HEK293 (cell line): Measurements from ENCODE around the gene DUSP1.

Experiments
- CTCF ChIA-PET: fragments of 350-600 bp; formaldehyde crosslinking; extraction: SDS; loops from one replicate; lab custom pipeline; 2021; ENCODE audit warnings: antibody characterized with exemption; lab: Yijun Ruan, JAX
- POLR2A ChIA-PET: fragments of 300-600 bp; formaldehyde crosslinking; extraction: SDS; loops from one replicate; lab custom pipeline; 2020; ENCODE audit warnings: antibody characterized with exemption, inconsistent platforms; lab: Yijun Ruan, JAX
- H3K27ac ChIP-seq: fragments of 200-500 bp; sonication (Bioruptor generic); 2 replicates; pipeline ENCODE4 v1.5.1; 2014; ENCODE audit warnings: low read depth, low read length, control low read depth, inconsistent platforms; ENCODE audit errors: extremely low read depth
- H3K36me3 ChIP-seq, 2 experiments: fragments of 200-500 bp in 1 of 2; sonication (Bioruptor generic) in 1 of 2; 1 replicate in 1 of 2; 2 replicates in 1 of 2; pipeline ENCODE4 v1.5.1; 2014 to 2017; ENCODE audit warnings: inconsistent platforms in 2 of 2, low read length in 2 of 2; ENCODE audit not compliant: control insufficient read depth in 2 of 2, insufficient read depth in 1 of 2
- H3K4me1 ChIP-seq: fragments of 200-500 bp; sonication (Bioruptor generic); 2 replicates; pipeline ENCODE4 v1.5.1; 2014; ENCODE audit warnings: mild to moderate bottlenecking, low read length, inconsistent platforms; ENCODE audit not compliant: control insufficient read depth, insufficient read depth
- H3K4me3 ChIP-seq: 2 replicates; pipeline ENCODE4 v1.5.1; 2011; ENCODE audit warnings: low read depth, mild to moderate bottlenecking, control low read depth, low read length, moderate library complexity
- H3K9me3 ChIP-seq: fragments of 200-500 bp; sonication (Bioruptor generic); 2 replicates; pipeline ENCODE4 v1.5.1; 2014; ENCODE audit warnings: low read depth, low read length, inconsistent platforms; ENCODE audit not compliant: control insufficient read depth, insufficient read depth
- EGR2 ChIP-seq: fragments of 450-650 bp; formaldehyde crosslinking; IDR thresholded peaks from 2 replicates; pipeline ENCODE4 v1.5.1; 2016; ENCODE audit warnings: low read depth, missing biosample characterization, missing genetic modification characterization
- IKZF3 ChIP-seq: fragments of 450-650 bp; IDR thresholded peaks from 2 replicates; pipeline ENCODE4 v1.5.0; 2018; ENCODE audit warnings: missing biosample characterization, mild to moderate bottlenecking, missing genetic modification characterization, moderate library complexity
- KLF7 ChIP-seq: fragments of 450-650 bp; formaldehyde crosslinking; IDR thresholded peaks from 2 replicates; pipeline ENCODE4 v1.5.1; 2016; ENCODE audit warnings: missing biosample characterization, missing genetic modification characterization, borderline replicate concordance
- PRDM1 ChIP-seq: fragments of 450-650 bp; formaldehyde crosslinking; IDR thresholded peaks from 2 replicates; pipeline ENCODE4; 2016; ENCODE audit warnings: missing biosample characterization, missing genetic modification characterization
- TRIM28 ChIP-seq: IDR thresholded peaks from 2 replicates; pipeline ENCODE4 v1.6.1; 2011; ENCODE audit warnings: low read length, control low read depth, borderline replicate concordance
- ZBTB1 ChIP-seq: fragments of 450-650 bp; formaldehyde crosslinking; IDR thresholded peaks from 2 replicates; pipeline ENCODE4 v1.5.1; 2016; ENCODE audit warnings: missing biosample characterization, missing genetic modification characterization
- ZFHX2 ChIP-seq: fragments of 450-650 bp; formaldehyde crosslinking; conservative IDR thresholded peaks from 2 replicates; pipeline ENCODE4 v1.5.1; 2016; ENCODE audit warnings: missing biosample characterization, missing genetic modification characterization
- ZNF2 ChIP-seq: fragments of 450-650 bp; formaldehyde crosslinking; IDR thresholded peaks from 2 replicates; pipeline ENCODE4 v1.5.1; 2016; ENCODE audit warnings: missing biosample characterization, missing genetic modification characterization
- ZNF221 ChIP-seq: fragments of 450-650 bp; formaldehyde crosslinking; IDR thresholded peaks from 2 replicates; pipeline ENCODE4 v1.5.1; 2017; ENCODE audit warnings: missing biosample characterization, missing genetic modification characterization, borderline replicate concordance
- ZNF239 ChIP-seq: fragments of 450-650 bp; formaldehyde crosslinking; IDR thresholded peaks from 2 replicates; pipeline ENCODE4 v1.5.1; 2016; ENCODE audit warnings: missing biosample characterization, missing genetic modification characterization
- ZNF626 ChIP-seq: fragments of 450-650 bp; sonication (Bioruptor Pico); formaldehyde crosslinking; IDR thresholded peaks from 2 replicates; pipeline ENCODE4 v1.5.1; 2018; ENCODE audit warnings: missing biosample characterization, missing genetic modification characterization, inconsistent platforms
- ZNF768 ChIP-seq: fragments of 450-650 bp; formaldehyde crosslinking; IDR thresholded peaks from 2 replicates; pipeline ENCODE4 v1.5.1; 2018; ENCODE audit warnings: missing biosample characterization, mild to moderate bottlenecking, missing genetic modification characterization
- TF ChIP-seq, protein P1 (sequence below): fragments of 450-650 bp; formaldehyde crosslinking; IDR thresholded peaks from 2 replicates; pipeline ENCODE4 v1.5.1; 2016; ENCODE audit warnings: missing biosample characterization, missing genetic modification characterization
- TF ChIP-seq, protein P2 (sequence below): fragments of 450-650 bp; formaldehyde crosslinking; IDR thresholded peaks from 2 replicates; pipeline ENCODE4 v1.5.1; 2016; ENCODE audit warnings: missing biosample characterization, missing genetic modification characterization
- TF ChIP-seq, protein P3 (sequence below): fragments of 450-650 bp; formaldehyde crosslinking; IDR thresholded peaks from 2 replicates; pipeline ENCODE4 v1.5.1; 2016; ENCODE audit warnings: missing biosample characterization, missing genetic modification characterization

Gene DUSP1

DNA sequence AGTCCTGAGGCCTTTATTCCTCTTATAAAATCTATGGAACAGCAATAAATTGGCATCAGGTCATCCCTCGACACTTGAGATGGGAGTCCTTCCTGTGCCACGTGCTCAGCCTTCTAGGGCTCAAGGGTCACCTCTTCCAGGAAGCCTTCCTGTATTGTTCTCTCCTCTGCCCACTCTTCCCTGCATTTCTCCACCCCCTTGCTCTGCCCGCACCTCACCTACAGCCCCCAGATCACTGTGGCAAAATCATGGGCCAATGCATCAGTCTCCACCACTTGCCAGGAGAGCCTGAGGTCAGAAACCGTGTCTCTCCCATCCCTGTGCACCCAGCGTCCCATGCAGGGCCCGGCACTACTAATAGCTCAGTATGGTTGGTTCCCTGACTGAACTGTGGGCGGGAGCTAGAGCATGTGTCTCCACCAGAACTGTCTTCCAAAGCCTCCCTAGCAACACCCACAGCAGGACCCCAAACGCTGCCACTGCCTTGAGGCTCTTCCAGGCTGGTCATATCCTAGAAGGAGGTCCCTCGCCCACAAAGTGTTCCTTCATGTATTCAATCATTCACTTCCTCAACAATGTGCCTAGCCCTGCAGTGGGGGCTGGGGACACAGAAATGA, 13.5 kb downstream of the DUSP1 start:
- 0 out of 2 replicates have a peak, but pooled peaks have one; percentile 12 for TF ChIP-seq EGR2 (tag by site-specific recombination)
- TF ChIP-seq ZNF221 (tag by site-specific recombination) = no peak
- TF ChIP-seq ZFHX2 (tag by site-specific recombination) = peak; percentile 41
- TF ChIP-seq PRDM1 (tag by site-specific recombination) = no peak
- TF ChIP-seq ZNF2 (tag by site-specific recombination) = no peak
- H3K4me1 ChIP-seq = no peaks in the 10 kb centered on the region
- H3K27ac ChIP-seq = no peak overlapping the region
- no peaks in the 10 kb centered on the region for H3K9me3 ChIP-seq
- H3K36me3 ChIP-seq = no peaks in the 10 kb centered on the region
- CTCF ChIA-PET = interaction anchor here (1.0 to 2.1 kb wide), 3 partner anchors 14 to 175 kb away, joined by 4 to 6 read pairs (median 5); no protein-coding TSS in a partner anchor
- no peak overlapping the region for H3K4me3 ChIP-seq
- POLR2A ChIA-PET = interaction anchor here (1.1 kb wide), 1 partner anchor 13 kb away, joined by 11 read pairs; the partner anchor contains the start of gene DUSP1

DNA sequence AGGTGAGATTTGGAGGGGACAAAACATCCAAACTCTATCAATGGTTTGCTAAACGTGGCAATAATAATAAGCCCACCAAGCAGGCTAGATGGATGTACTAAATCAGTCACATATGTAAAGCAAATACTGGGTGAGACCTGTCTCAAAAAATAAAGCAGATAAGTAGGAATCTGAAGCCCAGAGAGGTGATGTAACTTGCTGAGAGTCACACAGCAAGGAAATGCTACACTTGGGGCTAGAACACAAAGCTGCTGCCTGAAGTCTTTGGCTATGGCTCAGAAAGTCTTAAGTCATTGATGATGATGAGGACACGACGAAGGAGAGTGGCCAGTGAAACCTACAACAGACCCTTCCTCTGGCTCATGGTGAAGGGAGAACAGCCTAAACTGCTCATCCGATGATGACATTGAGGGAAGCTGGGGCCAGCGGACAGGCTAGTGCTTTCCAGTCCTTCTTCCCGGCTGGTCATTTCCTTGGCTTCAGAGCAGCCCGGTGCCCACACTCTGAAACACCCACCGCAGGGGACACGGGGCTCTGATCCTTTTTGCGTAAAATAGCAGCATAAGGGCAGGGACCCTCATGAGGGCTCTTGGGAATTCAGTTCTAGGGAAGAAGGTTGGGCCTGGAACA, 14.1 kb downstream of the DUSP1 start:
- H3K9me3 ChIP-seq = no peaks in the 10 kb centered on the region
- no peaks in the 10 kb centered on the region for H3K36me3 ChIP-seq
- H3K27ac ChIP-seq = no peak overlapping the region
- H3K4me3 ChIP-seq = no peak overlapping the region
- CTCF ChIA-PET = interaction anchor here (0.6 to 1.0 kb wide), 2 partner anchors 10 to 45 kb away, joined by 4 to 7 read pairs; no protein-coding TSS in a partner anchor
- no peaks in the 10 kb centered on the region for H3K4me1 ChIP-seq
- POLR2A ChIA-PET = no interaction called here
- TF ChIP-seq ZNF768 (tag by site-specific recombination) (0 out of 2 replicates have a peak, but pooled peaks have one; percentile 35), ZNF221 (tag by site-specific recombination) (no peak)

DNA sequence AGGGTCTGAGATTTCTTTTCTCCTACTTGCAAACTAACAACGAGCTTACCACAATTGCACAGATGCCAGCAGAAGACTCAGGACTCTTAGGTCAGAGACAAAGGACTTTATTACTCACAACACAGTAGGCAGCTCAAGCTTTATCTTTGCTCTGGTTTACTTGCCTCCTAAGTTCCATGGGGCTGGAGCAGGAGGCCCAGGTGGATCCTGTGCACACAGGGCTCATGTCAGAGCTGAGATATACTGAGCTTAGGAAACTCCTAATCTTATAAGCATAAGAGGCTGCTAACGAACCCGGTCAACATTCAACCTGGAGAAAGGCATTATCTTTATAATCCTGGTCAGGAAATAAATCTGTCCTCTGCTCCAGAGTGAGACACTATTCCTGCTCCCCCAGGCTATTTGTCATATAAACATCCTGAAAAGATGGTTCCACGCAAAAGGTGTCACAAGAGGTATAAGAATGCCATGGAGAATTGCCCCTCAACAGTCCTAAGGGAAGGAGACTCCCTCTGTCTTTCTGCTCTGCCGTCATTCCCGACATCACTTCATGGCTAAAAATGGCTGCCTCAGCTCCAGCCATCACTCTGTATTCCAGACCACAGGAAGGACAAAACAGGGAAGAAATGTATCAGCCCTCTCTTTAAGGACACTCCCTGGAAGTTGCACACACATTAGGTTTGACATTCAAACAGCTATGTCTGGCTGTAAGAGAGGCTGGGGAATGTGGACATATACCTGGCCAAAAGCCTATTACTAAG, 16.2 kb downstream of the DUSP1 start:
- POLR2A ChIA-PET = interaction anchor here (1.2 to 1.6 kb wide), 2 partner anchors 10 to 17 kb away, joined by 6 to 7 read pairs; partner anchors contain the start of gene DUSP1
- CTCF ChIA-PET = interaction anchor here (0.6 to 1.0 kb wide), 4 partner anchors 9 to 527 kb away, joined by 3 to 4 read pairs (median 3); no protein-coding TSS in a partner anchor
- H3K4me1 ChIP-seq = no peaks in the 10 kb centered on the region
- peak; percentile 77; the same call in 1 of the 2 replicates for TF ChIP-seq TRIM28
- TF ChIP-seq, protein P1, sequence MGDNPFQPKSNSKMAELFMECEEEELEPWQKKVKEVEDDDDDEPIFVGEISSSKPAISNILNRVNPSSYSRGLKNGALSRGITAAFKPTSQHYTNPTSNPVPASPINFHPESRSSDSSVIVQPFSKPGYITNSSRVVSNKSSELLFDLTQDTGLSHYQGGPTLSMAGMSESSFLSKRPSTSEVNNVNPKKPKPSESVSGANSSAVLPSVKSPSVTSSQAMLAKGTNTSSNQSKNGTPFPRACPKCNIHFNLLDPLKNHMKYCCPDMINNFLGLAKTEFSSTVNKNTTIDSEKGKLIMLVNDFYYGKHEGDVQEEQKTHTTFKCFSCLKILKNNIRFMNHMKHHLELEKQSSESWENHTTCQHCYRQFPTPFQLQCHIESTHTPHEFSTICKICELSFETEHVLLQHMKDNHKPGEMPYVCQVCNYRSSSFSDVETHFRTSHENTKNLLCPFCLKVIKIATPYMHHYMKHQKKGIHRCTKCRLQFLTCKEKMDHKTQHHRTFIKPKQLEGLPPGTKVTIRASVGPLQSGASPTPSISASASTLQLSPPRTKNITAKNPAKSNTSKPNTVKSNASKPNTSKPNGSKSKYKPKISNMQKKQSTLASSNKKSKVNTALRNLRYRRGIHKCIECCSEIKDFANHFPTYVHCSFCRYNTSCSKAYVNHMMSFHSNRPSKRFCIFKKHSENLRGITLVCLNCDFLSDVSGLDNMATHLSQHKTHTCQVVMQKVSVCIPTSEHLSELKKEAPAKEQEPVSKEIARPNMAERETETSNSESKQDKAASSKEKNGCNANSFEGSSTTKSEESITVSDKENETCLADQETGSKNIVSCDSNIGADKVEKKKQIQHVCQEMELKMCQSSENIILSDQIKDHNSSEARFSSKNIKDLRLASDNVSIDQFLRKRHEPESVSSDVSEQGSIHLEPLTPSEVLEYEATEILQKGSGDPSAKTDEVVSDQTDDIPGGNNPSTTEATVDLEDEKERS (tag by site-specific recombination) = 0 out of 2 replicates have a peak, but pooled peaks have one; percentile 36
- TF ChIP-seq, protein P2, sequence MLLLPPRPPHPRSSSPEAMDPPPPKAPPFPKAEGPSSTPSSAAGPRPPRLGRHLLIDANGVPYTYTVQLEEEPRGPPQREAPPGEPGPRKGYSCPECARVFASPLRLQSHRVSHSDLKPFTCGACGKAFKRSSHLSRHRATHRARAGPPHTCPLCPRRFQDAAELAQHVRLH (tag by site-specific recombination) = no peak
- no peak overlapping the region for H3K4me3 ChIP-seq
- H3K36me3 ChIP-seq = no peaks in the 10 kb centered on the region
- H3K27ac ChIP-seq = no peak overlapping the region
- no peaks in the 10 kb centered on the region for H3K9me3 ChIP-seq

DNA sequence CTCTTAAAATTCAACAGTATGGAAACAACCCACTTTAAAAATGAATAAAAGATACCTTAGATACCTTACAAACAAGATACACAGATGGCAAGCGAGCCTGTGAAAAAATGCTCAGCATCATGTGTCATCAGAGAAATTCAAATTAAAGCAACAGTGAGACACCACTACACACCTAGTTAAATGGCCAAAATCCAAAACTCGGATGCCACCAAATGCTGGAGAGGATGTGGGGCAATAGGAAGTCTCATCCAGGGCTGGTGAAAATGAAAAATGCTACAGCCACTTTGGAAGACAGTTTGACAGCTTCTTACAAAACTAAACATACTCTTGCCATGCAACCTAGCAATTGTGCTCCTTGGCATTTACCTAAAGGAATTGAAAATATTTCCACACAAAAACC, 17.9 kb downstream of the DUSP1 start:
- Histone ChIP-seq H3K9me3 (no peaks in the 10 kb centered on the region), H3K4me1 (no peaks in the 10 kb centered on the region), H3K27ac (no peak overlapping the region), H3K4me3 (no peak overlapping the region), H3K36me3 (no peaks in the 10 kb centered on the region)
- POLR2A ChIA-PET = interaction anchor here (1.3 kb wide), 1 partner anchor 12 kb away, joined by 4 read pairs; no protein-coding TSS in a partner anchor
- CTCF ChIA-PET = interaction anchor here (1.2 to 1.8 kb wide), 2 partner anchors 18 to 38 kb away, joined by 4 to 5 read pairs; partner anchors contain the start of gene DUSP1
- TF ChIP-seq, protein P3, sequence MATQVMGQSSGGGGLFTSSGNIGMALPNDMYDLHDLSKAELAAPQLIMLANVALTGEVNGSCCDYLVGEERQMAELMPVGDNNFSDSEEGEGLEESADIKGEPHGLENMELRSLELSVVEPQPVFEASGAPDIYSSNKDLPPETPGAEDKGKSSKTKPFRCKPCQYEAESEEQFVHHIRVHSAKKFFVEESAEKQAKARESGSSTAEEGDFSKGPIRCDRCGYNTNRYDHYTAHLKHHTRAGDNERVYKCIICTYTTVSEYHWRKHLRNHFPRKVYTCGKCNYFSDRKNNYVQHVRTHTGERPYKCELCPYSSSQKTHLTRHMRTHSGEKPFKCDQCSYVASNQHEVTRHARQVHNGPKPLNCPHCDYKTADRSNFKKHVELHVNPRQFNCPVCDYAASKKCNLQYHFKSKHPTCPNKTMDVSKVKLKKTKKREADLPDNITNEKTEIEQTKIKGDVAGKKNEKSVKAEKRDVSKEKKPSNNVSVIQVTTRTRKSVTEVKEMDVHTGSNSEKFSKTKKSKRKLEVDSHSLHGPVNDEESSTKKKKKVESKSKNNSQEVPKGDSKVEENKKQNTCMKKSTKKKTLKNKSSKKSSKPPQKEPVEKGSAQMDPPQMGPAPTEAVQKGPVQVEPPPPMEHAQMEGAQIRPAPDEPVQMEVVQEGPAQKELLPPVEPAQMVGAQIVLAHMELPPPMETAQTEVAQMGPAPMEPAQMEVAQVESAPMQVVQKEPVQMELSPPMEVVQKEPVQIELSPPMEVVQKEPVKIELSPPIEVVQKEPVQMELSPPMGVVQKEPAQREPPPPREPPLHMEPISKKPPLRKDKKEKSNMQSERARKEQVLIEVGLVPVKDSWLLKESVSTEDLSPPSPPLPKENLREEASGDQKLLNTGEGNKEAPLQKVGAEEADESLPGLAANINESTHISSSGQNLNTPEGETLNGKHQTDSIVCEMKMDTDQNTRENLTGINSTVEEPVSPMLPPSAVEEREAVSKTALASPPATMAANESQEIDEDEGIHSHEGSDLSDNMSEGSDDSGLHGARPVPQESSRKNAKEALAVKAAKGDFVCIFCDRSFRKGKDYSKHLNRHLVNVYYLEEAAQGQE (tag by site-specific recombination) = no peak
- TF ChIP-seq KLF7 (tag by site-specific recombination) = no peak
- TF ChIP-seq ZNF626 (tag by site-specific recombination) = no peak
- no peak for TF ChIP-seq ZBTB1 (tag by site-specific recombination)
- TF ChIP-seq IKZF3 (tag by site-specific recombination) = no peak
- TF ChIP-seq ZNF239 (tag by site-specific recombination) = no peak
